ENCODE measurements around the gene HSPA6.
"Not testable (repeated sequence)": the region's sequence is repeated elsewhere in the genome, so short reads cannot be mapped to it uniquely, and the experiment has no call there.

HSPA6 gene

GRCh38 chr1:161523817-161524741 lies at the start of gene HSPA6:
TSS of gene HSPA6 (plus strand) at chr1:161524540. CDS start at chr1:161524659, 119 bp downstream.
- peak; percentile 36 to 57 for DNase-seq (ENCODE audit: low read depth in 1 of 2, low spot score in 1 of 2)

GRCh38 chr1:161477711-161478110 lies 46.6 kb upstream of the HSPA6 start:
- not testable (repeated sequence) for DNase-seq (ENCODE audit: low read depth in 1 of 2, low spot score in 1 of 2)

- DNase-seq (ENCODE audit: low read depth in 1 of 2, low spot score in 1 of 2) = no peak
Measured at GRCh38 chr1:161478985-161479384, 45.4 kb upstream of the HSPA6 start.

- DNase-seq (ENCODE audit: low read depth in 1 of 2, low spot score in 1 of 2) = no peak
Measured at GRCh38 chr1:161480381-161481035, 43.8 kb upstream of the HSPA6 start.

GRCh38 chr1:161481624-161482392 lies 42.5 kb upstream of the HSPA6 start:
- no peak for DNase-seq (ENCODE audit: low read depth in 1 of 2, low spot score in 1 of 2)

- DNase-seq (ENCODE audit: low read depth in 1 of 2, low spot score in 1 of 2) = no peak
Measured at GRCh38 chr1:161482610-161483009, 41.7 kb upstream of the HSPA6 start.

GRCh38 chr1:161483361-161483760 lies 41.0 kb upstream of the HSPA6 start:
- no peak for DNase-seq (ENCODE audit: low read depth in 1 of 2, low spot score in 1 of 2)

- no peak for DNase-seq (ENCODE audit: low read depth in 1 of 2, low spot score in 1 of 2)
Measured at GRCh38 chr1:161484613-161485012, 39.7 kb upstream of the HSPA6 start.

- DNase-seq (ENCODE audit: low read depth in 1 of 2, low spot score in 1 of 2) = peak in 1 of 2 donors; percentile 25
Measured at GRCh38 chr1:161486806-161487741, 37.3 kb upstream of the HSPA6 start.

- DNase-seq (ENCODE audit: low read depth in 1 of 2, low spot score in 1 of 2) = no peak
Measured at GRCh38 chr1:161491472-161491871, 32.9 kb upstream of the HSPA6 start.

- no peak for DNase-seq (ENCODE audit: low read depth in 1 of 2, low spot score in 1 of 2)
Measured at GRCh38 chr1:161492827-161493226, 31.5 kb upstream of the HSPA6 start.

GRCh38 chr1:161494091-161494735 lies 30.1 kb upstream of the HSPA6 start:
- DNase-seq (ENCODE audit: low read depth in 1 of 2, low spot score in 1 of 2) = no peak

- DNase-seq (ENCODE audit: low read depth in 1 of 2, low spot score in 1 of 2) = no peak
Measured at GRCh38 chr1:161495490-161495889, 28.9 kb upstream of the HSPA6 start.

GRCh38 chr1:161497961-161498360 lies 26.4 kb upstream of the HSPA6 start:
- no peak for DNase-seq (ENCODE audit: low read depth in 1 of 2, low spot score in 1 of 2)

GRCh38 chr1:161498646-161499045 lies 25.7 kb upstream of the HSPA6 start:
- DNase-seq (ENCODE audit: low read depth in 1 of 2, low spot score in 1 of 2) = no peak

- DNase-seq (ENCODE audit: low read depth in 1 of 2, low spot score in 1 of 2) = no peak
Measured at GRCh38 chr1:161499099-161500039, 25.0 kb upstream of the HSPA6 start.

- no peak for DNase-seq (ENCODE audit: low read depth in 1 of 2, low spot score in 1 of 2)
Measured at GRCh38 chr1:161501234-161501633, 23.1 kb upstream of the HSPA6 start.

- DNase-seq (ENCODE audit: low read depth in 1 of 2, low spot score in 1 of 2) = no peak
Measured at GRCh38 chr1:161502181-161502580, 22.2 kb upstream of the HSPA6 start.
